ENCODE measurements around the gene CCDC187.

Gene CCDC187

GRCh38 chr9:136201609-136202453, 102.1 kb downstream of the CCDC187 start:
- no peak for ATAC-seq (ENCODE audit: insufficient read depth, low read depth)
- Histone ChIP-seq H3K27ac (ENCODE audit: low read length) (no peak overlapping the region), H2AFZ (ENCODE audit: low read depth, low read length) (no peak overlapping the region), H3K4me3 (ENCODE audit: low read depth in 1 of 2, low read length in 2 of 2) (no peak overlapping the region), H3K79me2 (ENCODE audit: insufficient read depth, low read length) (no peaks in the 10 kb centered on the region), H3K36me3 (ENCODE audit: insufficient read depth, low read length) (no peaks in the 10 kb centered on the region), H3K9me3 (ENCODE audit: insufficient read depth, low read length, severe bottlenecking) (no peaks in the 10 kb centered on the region), H3K4me2 (ENCODE audit: insufficient read depth, low read length) (no peak overlapping the region), H3K4me1 (ENCODE audit: insufficient read depth, low read length) (no peaks in the 10 kb centered on the region), H4K20me1 (ENCODE audit: insufficient read depth, low read length) (peaks cover 15% of the 10 kb centered on the region), H3K27me3 (ENCODE audit: insufficient read depth, low read length, poor library complexity) (peaks cover 3% of the 10 kb centered on the region), H3K9ac (ENCODE audit: low read depth, low read length) (no peak overlapping the region)
- DNase-seq: no peak
- TF ChIP-seq EZH2 (IDR thresholded peaks at IDR 0.05; ENCODE audit: borderline replicate concordance, low read depth, low read length, severe bottlenecking): no peak

GRCh38 chr9:136201174-136201573, 102.7 kb downstream of the CCDC187 start:
- Histone ChIP-seq H3K27me3 (ENCODE audit: insufficient read depth, low read length, poor library complexity) (peaks cover 10% of the 10 kb centered on the region), H3K9me3 (ENCODE audit: insufficient read depth, low read length, severe bottlenecking) (no peaks in the 10 kb centered on the region), H3K79me2 (ENCODE audit: insufficient read depth, low read length) (no peaks in the 10 kb centered on the region), H3K9ac (ENCODE audit: low read depth, low read length) (no peak overlapping the region), H3K4me3 (ENCODE audit: low read depth in 1 of 2, low read length in 2 of 2) (no peak overlapping the region), H4K20me1 (ENCODE audit: insufficient read depth, low read length) (peaks cover 15% of the 10 kb centered on the region), H3K36me3 (ENCODE audit: insufficient read depth, low read length) (no peaks in the 10 kb centered on the region), H3K4me1 (ENCODE audit: insufficient read depth, low read length) (no peaks in the 10 kb centered on the region), H3K27ac (ENCODE audit: low read length) (no peak overlapping the region), H2AFZ (ENCODE audit: low read depth, low read length) (no peak overlapping the region), H3K4me2 (ENCODE audit: insufficient read depth, low read length) (no peak overlapping the region)
- ATAC-seq (ENCODE audit: insufficient read depth, low read depth) (no peak), DNase-seq (no peak)
- TF ChIP-seq EZH2 (IDR thresholded peaks at IDR 0.05; ENCODE audit: borderline replicate concordance, low read depth, low read length, severe bottlenecking): no peak
- no peak for TF ChIP-seq CTCF (IDR thresholded peaks at IDR 0.05; ENCODE audit: borderline replicate concordance, extremely low read depth, low read length, poor library complexity, severe bottlenecking)

GRCh38 chr9:136200424-136200823, 103.5 kb downstream of the CCDC187 start:
- no peak for DNase-seq
- no peaks in the 10 kb centered on the region for H3K36me3 ChIP-seq (ENCODE audit: insufficient read depth, low read length)
- no peak for ATAC-seq (ENCODE audit: insufficient read depth, low read depth)
- no peak overlapping the region for H2AFZ ChIP-seq (ENCODE audit: low read depth, low read length)
- H3K79me2 ChIP-seq (ENCODE audit: insufficient read depth, low read length): no peaks in the 10 kb centered on the region
- H3K4me1 ChIP-seq (ENCODE audit: insufficient read depth, low read length): no peaks in the 10 kb centered on the region
- H3K4me2 ChIP-seq (ENCODE audit: insufficient read depth, low read length): no peak overlapping the region
- TF ChIP-seq CTCF (IDR thresholded peaks at IDR 0.05; ENCODE audit: borderline replicate concordance, extremely low read depth, low read length, poor library complexity, severe bottlenecking) (no peak), EZH2 (IDR thresholded peaks at IDR 0.05; ENCODE audit: borderline replicate concordance, low read depth, low read length, severe bottlenecking) (no peak)
- no peak overlapping the region for H3K4me3 ChIP-seq (ENCODE audit: low read depth in 1 of 2, low read length in 2 of 2)
- no peak overlapping the region for H3K27ac ChIP-seq (ENCODE audit: low read length)
- H4K20me1 ChIP-seq (ENCODE audit: insufficient read depth, low read length): peaks cover 9% of the 10 kb centered on the region
- no peaks in the 10 kb centered on the region for H3K9me3 ChIP-seq (ENCODE audit: insufficient read depth, low read length, severe bottlenecking)
- peaks cover 13% of the 10 kb centered on the region for H3K27me3 ChIP-seq (ENCODE audit: insufficient read depth, low read length, poor library complexity)
- H3K9ac ChIP-seq (ENCODE audit: low read depth, low read length): no peak overlapping the region
